A673 (cell line): Measurements from ENCODE around the gene MYO7B.

Experiments used
- CTCF ChIP-seq: fragments of 300-800, 200-600 bp; sonication (generic); conservative IDR thresholded peaks from 2 replicates; pipeline ENCODE4 v1.5.1; 2017; ENCODE audit warnings: low read depth, mild to moderate bottlenecking, antibody characterized with exemption, low read length, moderate library complexity, mixed read lengths
- EZH2 ChIP-seq: fragments of 200-600 bp; sonication (generic); IDR thresholded peaks from 2 replicates; pipeline ENCODE4 v1.6.1; 2017; ENCODE audit warnings: borderline replicate concordance, low read depth, mild to moderate bottlenecking, mixed read lengths, antibody characterized with exemption, low read length; ENCODE audit not compliant: poor library complexity, severe bottlenecking

- TF ChIP-seq EZH2 (no peak), CTCF (no peak)
Observed at GRCh38 chr2:127648321-127648720, 112.8 kb downstream of the MYO7B start.
